ENCODE results near the gene NUMA1.

NUMA1 gene

GRCh38 chr11:71955898-71956456 is 124.4 kb downstream of the NUMA1 start:
- no peak for DNase-seq
